NCI-H82 (cell line): ENCODE measurements around the gene PRIM1.
"Not testable (repeated sequence)": the region's sequence is repeated elsewhere in the genome, so short reads cannot be mapped to it uniquely, and the experiment has no call there.

Source experiments
- DNase-seq: peaks from one replicate; lab custom pipeline; 2025; lab: John Stamatoyannopoulos, UW

Gene PRIM1

DNA sequence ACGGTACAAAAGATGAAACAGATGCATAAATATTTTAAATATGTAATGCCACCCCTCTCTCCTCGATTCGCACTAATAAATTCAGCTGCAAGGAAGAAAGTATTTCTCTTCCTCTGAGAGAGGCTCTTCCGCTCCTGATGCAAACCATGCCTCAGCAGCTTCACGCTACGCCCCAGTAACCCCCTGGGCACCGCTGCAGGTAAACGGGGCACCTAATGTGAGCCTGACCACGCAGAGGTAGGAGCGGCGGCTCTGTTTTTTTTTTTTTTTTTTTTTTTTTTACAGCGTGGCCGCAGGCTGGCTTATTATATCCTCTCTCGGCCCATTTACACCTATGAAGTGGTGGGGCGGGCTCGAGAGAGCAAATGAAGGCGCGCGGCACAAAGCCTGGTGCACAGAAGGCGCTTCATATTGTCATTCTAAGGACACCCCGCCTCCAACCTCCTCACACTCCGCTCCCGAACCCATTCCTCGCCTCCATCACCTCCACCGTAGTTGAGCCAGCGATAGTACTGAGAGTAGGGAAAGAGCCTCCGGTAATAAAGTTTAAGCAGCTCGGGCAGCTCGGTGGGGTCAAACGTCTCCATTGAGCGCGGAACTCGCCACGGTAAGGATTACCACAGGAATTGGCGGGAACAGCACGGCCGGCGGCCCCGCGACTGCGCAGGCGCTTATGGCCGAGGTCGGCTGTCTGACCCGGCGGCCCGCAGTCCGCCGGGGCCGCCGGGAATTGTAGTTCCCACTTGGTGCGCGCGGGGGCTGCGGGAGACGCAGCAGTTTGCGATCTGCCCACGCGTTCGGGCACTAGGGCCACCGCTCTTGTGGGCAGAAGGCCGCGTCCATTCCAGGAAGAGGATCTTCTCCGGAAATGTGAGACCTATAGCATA, at the start of gene PRIM1:
Gene PRIM1, minus strand, starts transcription at position 612 of the 887 bp plus-strand sequence. Its CDS starts 25 bp downstream, at position 587.
- peak; percentile 96 for DNase-seq

DNA sequence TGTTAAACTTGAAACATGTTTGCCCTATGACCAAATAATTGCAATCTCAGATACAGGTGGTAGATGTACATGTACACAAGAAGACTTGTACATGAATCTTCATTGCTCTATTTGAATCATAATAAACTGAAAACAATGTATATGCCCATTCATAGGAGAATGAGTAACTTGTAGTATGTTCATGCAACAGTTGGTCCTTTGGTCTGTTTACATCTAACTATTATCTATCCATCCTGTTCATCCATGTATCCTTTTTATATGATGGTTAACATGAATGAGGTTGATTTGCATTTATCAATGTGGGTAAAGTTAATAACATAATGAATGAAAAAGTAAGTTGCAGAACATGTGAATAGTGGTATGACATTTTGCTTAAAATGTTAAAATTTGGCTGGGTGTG, 48.1 kb upstream of the PRIM1 start:
- no peak for DNase-seq

DNA sequence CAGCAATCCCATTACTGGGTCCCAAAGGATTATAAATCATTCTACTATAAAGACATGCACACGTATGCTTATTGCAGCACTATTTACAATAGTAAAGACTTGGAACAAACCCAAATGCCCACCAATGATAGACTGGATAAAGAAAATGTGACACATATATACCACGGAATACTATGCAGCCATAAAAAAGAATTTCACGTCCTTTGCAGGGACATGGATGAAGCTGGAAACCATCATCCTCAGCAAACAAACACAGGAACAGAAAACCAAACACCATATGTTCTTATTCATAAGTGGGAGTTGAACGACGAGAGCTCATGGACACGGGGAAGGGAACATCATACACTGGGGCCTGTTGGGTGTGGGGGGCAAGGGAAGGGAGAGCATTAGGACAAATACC, 47.2 kb upstream of the PRIM1 start:
- DNase-seq: not testable (repeated sequence)

DNA sequence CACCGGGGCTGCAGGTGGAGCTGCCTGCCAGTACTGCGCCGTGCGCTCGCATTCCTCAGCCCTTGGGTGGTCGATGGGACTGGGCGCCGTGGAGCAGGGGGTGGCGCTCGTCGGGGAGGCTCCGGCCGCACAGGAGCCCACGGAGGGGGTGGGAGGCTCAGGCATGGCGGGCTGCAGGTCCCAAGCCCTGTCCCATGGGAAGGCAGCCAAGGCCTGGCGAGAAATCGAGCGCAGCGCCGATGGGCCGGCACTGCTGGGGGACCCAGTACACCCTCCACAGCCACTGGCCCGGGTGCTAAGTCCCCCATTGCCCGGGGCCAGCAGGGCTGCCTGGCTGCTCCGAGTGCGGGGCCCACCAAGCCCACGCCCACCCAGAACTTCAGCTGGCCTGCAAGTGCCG, 43.7 kb upstream of the PRIM1 start:
- DNase-seq: not testable (repeated sequence)

DNA sequence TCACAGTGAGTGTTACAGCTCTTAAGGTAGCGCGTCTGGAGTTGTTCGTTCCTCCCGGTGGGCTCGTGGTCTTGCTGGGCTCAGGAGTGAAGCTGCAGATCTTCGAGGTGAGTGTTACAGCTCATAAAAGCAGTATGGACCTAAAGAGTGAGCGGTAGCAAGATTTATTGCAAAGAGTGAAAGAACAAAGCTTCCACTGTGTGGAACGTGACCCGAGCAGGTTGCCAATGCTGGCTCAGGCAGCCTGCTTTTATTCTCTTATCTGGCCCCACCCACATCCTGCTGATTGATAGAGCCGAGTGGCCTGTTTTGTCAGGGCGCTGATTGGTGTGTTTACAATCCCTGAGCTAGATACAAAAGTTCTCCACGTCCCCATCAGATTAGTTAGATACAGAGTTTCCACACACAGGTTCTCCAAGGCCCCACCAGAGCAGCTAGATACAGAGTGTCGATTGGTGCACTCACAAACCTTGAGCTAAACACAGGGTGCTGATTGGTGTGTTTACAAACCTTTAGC, 43.0 kb upstream of the PRIM1 start:
- DNase-seq: not testable (repeated sequence)

DNA sequence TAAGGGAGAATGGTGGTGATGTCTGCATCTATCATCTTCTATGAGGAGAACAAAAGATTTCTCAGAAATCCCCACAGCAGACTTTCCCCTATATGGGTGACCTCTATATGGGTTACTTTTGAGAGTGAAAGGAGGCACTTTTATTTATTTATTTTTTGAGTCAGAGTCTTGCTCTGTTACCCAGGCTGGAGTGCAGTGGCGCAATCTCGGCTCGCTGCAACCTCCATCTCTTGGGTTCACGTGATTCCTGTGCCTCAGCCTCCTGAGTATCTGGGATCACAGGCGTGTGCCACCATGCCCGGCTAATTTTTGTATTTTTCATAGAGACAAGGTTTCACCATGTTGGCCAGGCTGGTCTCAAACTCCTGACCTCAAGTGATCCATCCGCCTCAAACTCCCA, 41.0 kb upstream of the PRIM1 start:
- not testable (repeated sequence) for DNase-seq

DNA sequence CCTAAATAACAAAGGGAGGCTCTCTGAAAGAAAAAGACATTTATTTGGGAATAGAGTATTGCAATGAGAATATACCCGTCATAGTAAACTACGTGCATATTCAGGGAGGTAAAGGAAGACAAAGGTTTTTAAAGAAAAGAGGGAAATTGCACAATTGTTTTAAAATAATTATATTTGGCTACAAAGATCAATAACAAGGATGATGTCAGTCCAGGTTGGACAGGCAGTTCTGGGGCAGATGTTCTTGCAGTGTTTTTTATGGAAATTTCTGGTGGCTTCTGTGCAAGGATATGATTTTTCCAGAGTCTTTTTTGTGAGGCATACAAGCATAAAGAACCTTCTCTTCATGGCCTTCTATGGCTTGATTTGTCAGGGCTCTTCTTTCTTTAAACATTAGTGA, 40.6 kb upstream of the PRIM1 start:
- DNase-seq: no peak

DNA sequence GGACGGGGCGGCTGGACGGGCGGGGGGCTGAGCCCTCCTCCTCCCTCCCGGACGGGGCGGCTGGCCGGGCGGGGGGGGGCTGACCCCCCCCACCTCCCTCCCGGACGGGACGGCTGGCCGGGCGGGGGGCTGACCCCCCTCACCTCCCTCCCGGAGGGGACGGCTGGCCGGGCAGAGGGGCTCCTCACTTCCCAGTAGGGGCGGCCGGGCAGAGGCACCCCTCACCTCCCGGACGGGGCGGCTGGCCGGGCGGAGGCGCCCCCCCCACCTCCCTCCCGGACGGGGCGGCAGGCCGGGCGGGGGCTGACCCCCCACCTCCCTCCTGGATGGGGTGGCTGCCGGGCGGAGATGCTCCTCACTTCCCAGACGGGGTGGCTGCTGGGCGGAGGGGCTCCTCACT, 37.3 kb upstream of the PRIM1 start:
- not testable (repeated sequence) for DNase-seq

DNA sequence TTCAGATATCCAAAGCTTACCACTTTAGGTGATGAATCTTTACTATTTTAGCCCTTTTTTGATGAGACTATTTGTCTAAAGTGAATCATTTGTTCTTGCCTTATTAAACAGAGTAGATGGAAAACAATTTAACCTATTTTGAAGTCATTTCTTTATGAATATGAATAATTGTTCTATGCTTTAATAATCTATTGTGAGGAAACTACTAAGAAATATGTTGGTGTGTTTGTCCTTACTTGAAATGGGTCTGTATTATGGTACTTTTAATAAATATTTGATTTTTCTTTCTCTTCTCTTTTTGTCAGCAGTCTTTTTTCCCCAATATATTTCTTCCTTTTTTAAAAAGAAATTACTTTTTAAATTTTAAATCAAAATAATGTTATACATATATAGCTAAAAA, 35.4 kb upstream of the PRIM1 start:
- no peak for DNase-seq

DNA sequence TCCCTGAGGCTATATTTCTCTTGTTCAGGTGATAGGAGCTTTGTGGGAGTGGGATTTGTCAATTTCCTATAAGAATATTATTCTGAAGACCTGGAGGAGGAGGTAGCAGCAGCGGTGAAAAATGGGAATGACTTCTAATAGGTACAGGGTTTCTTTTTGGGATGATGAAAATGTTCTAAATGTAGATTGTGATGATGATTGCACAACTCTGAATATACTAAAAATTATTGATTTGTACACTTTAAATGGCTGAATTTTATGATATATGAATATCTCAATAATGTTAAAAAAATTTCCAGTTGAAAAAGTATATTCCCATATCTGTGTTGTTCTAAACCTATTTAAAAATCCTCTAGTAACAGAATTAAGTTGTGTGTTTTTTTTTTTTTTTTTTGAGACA, 33.8 kb upstream of the PRIM1 start:
- DNase-seq: no peak

DNA sequence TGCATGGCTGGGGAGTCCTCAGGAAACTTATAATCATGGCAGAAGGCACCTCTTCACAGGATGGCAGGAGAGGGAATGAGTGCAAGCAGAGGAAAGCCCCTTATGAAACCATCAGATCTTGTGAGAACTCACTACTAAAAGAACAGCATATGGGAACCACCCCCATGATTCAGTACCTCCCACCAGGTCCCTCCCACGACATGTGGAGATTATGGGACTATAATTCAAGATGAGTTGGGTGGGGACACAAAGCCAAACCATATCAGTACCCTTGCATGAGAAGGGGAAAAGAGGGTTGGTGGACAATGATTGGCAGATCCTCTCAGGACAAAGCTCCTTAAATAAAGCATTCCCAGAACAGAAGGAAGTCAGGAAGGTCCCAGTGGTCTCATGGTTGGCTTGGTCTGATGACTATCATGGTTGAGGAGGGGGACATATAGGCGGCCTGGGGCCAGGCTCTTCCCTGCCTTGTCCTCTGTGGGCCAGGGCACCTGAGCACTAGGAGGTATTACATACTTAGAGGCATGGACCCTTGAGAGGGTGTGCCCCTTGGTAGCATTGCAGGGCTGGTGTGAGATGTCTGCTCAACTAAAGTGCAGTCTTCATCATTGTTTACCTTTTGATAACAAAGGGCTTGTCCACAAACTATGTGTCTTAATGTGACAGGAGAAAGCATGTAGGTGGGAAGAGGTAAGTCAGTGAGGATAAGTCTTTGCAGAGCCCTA, 33.2 kb upstream of the PRIM1 start:
- DNase-seq: no peak

DNA sequence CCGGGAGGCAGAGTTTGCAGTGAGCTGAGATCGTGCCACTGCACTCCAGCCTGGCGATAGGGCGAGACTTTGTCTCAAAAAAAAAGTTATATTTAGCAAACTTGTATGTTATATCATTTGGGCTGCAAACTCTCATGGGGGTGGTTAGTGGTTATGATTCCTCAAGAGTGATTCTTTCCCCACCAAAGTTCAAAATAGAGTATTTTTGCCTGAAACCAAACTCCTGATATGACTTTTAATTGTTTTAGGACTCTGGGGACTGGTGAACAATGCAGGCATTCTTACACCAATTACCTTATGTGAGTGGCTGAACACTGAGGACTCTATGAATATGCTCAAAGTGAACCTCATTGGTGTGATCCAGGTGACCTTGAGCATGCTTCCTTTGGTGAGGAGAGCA, 29.6 kb upstream of the PRIM1 start:
- no peak for DNase-seq

DNA sequence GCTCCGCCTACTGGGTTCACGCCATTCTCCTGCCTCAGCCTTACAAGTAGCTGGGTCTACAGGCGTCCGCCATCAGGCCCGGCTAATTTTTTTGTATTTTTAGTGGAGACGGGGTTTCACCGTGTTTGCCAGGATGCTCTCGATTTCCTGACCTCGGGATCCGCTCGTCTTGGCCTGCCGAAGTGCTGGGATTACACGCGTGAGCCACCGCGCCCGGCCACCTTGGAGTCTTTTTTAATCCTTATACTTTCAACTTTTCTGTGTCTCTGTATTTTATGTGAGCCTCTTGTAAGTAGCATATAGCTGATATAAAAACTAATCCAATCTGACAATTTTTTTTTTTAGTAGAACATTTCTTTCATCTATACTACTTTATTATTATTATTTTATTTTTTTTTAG, 26.6 kb upstream of the PRIM1 start:
- DNase-seq: no peak

DNA sequence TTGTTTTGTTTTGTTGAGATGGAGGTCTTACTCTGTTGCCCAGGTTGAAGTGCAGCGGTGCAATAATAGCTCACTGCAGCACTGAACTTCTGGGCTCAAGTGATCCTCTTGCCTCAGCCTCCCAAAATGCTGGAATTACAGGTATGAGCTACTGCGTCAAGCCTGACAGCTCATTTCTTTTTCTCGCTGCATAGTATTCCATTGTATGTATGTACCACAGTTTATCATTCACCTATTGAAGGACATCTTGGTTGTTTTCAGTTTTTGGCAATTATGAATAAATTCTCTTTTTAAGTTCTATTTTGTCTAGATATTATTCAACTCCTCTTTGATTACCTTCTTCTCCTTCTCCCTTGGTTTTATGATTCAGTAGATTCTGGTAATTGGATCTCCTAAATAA, 24.5 kb upstream of the PRIM1 start:
- no peak for DNase-seq

DNA sequence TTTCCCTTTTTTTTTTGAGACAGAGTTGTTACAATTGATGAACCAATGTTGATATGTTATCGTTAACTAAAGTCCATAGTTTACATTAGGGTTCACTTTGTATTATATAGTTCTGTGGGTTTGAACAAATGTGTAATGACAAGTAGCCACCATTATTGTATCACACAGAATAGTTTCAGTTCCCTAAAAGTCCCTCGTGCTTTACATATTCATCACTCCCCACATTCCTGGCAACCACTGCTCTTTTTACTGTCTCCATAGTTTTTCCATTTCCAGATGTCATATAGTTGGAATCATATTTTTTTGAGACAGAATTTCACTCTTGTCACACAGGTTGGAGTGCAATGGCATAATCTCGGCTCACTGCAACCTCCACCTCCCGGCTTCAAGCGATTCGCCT, 23.5 kb upstream of the PRIM1 start:
- DNase-seq: no peak

DNA sequence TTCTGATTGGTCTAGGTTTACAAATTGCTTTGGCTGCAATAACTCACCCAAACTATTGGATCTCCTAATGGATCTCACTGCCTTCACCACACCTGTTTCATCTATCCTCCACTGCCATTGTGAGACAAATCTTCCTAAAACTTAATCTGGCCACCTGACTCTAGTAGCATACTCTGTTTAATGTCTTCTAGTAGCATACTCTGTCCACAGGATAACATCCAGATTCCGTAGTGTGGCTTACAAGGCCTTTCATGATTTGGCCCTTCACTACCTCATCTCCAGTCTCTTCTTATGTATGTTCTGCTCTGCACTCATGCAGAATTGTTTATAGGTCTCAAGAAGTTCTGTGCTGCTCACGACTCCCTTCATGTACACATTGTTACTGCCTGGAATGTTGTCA, 21.0 kb upstream of the PRIM1 start:
- DNase-seq: no peak

DNA sequence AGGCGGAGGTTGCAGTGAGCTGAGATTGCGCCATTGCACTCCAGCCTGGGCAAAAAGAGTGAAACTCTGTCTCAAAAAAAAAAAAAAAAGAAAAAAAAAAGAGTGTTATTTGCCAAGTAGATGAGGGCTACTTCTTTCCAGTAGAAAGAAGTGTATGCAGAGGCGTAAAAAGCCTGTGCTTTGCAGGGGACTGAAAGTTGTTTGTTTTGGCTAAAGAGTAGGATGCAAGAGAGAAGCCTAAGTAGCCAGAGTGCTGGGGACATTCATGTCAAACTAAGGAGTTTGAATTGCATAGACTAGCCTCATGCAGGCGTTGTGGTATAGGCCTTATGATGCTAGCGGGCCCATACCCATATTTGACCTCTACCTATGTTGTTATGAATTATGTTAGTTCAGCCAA, 20.5 kb upstream of the PRIM1 start:
- no peak for DNase-seq

DNA sequence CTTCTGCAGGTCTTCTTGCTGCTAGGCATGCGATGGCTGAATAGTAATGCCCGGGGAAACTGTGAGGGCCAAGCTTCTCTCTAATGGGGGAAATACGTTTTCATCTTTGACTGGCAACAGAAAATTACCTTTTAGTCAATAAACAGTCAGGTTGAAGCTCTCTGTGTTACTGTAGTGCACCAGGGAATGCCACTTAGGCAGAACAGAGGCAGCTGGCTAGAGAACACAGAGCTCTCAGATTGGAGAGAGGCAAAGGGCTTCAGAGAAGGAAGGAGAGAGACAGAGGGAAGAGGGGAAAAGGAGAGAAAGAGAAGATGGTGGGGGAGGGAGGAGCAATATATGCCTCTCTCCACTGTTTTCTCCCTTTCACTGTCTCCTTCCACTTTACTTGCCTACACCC, 17.7 kb upstream of the PRIM1 start:
- DNase-seq: no peak

DNA sequence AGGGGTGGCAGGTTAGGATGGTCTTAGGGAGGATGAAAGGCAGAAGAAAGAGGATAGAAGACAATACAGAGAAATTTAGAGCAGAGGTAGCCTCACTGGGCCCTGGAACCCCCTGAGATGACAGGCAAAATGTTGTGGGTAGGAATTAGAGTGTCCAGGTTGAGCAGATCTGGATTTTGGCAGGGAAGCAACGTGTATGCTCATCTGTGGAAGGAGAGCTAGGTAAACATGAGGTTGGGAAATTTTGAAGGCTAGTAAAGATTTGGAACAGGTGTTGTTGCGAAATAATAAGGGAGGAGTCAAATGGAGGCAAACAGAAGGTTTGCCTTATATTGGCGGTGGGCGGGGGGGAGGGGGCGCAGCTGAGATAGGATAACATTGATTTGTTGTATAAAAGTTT, 16.3 kb upstream of the PRIM1 start:
- no peak for DNase-seq

DNA sequence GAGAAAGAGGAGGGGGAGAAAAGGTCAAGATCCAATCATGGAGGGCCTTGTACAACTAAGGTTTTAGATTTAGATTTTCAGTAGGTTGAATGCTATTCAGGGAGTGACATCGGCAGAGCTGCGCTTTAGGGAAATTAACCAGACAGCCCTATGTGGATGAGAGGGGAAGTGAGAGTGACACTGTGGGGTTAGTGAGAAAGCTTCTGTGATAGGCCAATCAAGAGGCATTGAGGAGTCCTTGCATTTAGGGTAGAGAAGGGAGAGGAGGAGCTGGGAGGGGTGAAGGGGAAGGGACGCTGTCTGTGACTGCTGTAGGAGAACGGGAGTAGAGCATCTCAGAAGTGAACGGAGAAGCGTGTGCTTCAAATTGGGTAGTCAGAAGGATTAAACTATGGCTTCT, 14.4 kb upstream of the PRIM1 start:
- no peak for DNase-seq

DNA sequence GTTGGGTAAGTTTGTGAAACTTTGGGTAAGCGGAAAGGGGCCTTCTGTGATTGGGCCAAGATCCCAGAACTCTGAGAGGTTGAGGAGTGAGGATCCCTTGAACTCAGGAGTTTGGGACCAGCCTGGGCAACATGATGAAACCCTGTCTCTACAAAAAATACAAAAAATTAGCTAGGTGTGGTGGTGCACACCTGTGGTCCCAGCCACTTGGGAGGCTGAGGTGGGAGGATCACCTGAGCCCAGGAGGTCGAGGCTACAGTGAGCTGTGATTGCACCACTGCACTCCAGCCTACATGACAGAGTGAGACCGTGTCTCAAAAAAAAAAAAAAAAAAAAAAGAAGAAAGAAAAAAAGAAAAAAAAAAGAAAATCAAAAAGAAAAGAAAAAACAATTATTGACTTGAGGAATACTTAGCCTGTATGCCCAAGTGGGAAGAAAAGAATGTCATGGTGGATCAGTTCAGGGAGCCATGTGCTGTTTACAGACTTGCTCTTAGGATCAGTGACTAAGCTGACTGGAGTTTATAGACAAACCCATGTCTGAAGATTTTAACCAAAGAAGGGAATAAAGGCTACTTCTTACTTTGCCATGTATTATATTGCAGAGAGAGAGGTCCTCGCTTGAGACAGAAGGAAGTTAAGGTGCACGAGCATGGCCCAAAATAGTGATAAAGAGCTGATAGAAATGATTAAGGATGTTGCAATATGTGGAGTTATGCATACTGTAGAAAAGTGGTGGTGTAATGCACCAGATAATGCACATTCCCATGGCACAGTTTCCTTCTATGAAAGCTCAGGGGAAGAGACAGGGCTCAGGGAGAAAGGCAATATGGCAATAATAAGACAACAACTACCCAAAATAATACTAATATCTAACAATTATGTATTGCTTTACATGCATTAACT, 11.9 kb upstream of the PRIM1 start:
- no peak for DNase-seq

DNA sequence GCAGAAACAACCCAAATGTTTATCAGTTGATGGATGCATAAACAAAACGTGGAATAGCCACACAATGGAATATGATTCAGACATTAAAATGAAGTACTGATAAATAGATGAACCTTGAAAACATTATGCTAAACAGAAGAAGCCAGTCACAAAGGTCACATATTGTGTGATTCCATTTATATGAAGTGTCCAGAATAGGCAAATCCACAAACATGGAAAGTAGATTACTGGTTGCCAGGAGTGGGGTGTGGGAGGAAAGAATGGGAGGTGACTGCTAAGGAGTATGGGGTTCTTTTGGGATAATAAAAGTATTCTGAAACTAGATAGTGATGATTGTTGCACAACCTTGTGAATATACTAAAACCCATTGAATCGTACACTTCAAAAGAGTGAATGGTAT, 9.7 kb upstream of the PRIM1 start:
- DNase-seq: no peak
